Epithelial cell of esophagus (primary cell): Measurements from ENCODE around the gene TPM1.
A peak's percentile ranks its signal among the peaks of the same experiment; 100 is the strongest.

ENCODE experiments used
- DNase-seq: peaks from one replicate; pipeline ENCODE4 v3.0.0; 2010; ENCODE audit warnings: low read depth
- H3K4me3 ChIP-seq: 2 replicates; pipeline ENCODE4 v1.5.1; 2011; ENCODE audit warnings: mild to moderate bottlenecking, low read length, control low read depth
- TF ChIP-seq, protein P1 (sequence below): IDR thresholded peaks from 2 replicates; pipeline ENCODE4 v1.5.1; 2011; ENCODE audit warnings: low read depth, mild to moderate bottlenecking, low read length, control low read depth, inconsistent platforms; ENCODE audit not compliant: insufficient read depth; ENCODE audit errors: missing control alignments

TPM1 gene

DNA sequence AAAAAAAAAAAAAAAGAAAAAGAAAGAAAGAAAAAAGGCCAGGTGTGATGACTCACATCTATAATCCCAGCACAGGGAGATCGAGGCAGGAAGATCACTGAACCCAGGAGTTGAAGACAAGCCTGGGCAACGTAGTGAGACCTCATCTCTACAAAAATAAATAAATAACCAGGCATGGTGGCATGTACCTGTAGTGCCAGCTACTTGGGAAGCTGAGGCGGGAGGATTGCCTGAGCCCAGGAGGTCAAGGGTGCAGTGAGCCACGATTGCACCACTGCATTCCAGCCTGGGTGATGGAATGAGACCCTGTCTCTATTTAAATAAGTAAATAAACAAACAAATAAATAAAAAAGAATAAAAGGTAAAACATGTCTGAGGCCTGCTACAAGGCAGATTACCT lies 39.8 kb downstream of the TPM1 start:
- TF ChIP-seq, protein P1, sequence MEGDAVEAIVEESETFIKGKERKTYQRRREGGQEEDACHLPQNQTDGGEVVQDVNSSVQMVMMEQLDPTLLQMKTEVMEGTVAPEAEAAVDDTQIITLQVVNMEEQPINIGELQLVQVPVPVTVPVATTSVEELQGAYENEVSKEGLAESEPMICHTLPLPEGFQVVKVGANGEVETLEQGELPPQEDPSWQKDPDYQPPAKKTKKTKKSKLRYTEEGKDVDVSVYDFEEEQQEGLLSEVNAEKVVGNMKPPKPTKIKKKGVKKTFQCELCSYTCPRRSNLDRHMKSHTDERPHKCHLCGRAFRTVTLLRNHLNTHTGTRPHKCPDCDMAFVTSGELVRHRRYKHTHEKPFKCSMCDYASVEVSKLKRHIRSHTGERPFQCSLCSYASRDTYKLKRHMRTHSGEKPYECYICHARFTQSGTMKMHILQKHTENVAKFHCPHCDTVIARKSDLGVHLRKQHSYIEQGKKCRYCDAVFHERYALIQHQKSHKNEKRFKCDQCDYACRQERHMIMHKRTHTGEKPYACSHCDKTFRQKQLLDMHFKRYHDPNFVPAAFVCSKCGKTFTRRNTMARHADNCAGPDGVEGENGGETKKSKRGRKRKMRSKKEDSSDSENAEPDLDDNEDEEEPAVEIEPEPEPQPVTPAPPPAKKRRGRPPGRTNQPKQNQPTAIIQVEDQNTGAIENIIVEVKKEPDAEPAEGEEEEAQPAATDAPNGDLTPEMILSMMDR: no peak
- peak; percentile 53 for DNase-seq
- H3K4me3 ChIP-seq: no peak overlapping the region

DNA sequence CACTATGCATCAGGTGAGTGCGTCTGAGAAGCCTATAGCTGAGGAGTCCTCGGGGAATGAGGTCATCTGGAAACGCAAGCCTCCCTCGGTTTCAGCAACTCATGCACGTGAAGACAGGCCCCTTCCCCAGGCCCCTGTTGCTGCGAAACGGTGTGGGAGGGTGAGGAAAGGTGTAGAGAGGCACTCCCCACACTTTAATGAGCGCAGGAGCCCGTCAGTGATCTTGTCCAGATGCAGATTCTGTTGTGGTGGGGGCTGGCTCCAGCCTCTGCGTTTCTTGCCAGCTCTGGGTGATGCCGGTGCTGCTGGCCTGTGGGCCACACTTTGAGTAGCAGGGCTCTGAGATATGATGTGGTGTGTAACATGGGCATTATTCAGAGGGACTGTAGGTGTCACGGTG lies 40.5 kb downstream of the TPM1 start:
- DNase-seq: no peak
- TF ChIP-seq, protein P1: no peak
- no peak overlapping the region for H3K4me3 ChIP-seq

DNA sequence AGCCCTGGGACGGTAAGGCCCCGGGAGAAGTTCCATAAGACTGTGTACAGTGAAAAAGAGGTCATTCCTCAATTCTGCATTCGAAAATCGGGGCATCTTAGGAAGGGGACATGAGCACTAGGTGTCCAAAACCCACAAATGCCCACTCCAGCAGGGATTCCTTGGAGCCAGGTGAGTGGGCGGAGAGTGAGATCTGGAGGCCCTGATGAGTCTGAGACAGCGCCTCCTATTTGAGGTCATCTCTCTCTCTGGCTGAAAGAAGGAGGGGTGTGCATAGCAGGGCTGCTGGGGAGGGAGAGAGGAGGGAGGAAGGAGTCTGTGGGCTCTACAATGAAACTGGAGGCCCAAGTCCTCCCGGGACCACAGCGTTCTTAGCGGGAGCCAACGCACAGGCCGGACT lies 41.0 kb downstream of the TPM1 start:
- no peak for DNase-seq
- TF ChIP-seq, protein P1: no peak
- H3K4me3 ChIP-seq: no peak overlapping the region

DNA sequence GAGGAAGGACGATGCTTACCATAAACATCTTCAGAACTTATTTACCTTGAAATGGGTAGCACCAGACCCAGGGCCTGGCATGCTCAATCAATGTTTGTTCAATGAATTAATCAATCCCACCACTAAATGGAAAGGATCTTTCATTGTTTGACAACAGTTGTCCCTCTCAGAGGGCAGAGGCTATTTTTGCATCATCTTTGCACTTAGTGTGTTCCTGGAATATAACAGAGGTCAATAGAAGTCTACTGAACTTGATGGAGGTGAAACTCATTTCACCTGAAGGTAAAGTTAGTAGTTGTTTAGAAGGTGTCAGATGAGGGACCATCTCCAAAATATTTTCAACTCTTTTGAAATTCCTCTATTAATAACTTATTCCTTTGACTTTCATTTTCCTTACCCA lies 42.3 kb downstream of the TPM1 start:
- TF ChIP-seq, protein P1: no peak
- no peak overlapping the region for H3K4me3 ChIP-seq
- DNase-seq: no peak

DNA sequence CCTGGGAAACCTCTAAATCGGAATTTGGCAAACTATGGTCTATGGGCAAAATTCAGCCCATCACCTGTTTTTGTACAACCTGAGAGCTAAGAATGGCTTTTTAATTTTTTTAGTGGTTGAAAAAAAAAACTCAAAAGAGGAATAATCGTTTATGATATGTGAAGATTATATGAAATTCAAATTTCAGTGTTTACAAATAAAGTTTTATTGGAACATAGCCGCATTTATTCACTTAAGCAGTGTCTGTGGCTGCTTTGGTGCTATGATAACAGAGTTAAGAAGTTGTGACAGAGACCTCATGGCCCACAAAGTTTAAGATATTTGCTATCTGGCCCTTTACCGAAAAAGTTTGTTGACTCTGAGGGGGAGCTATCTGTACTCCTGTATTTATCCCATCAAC lies 42.7 kb downstream of the TPM1 start:
- DNase-seq: no peak
- no peak overlapping the region for H3K4me3 ChIP-seq
- TF ChIP-seq, protein P1: no peak

DNA sequence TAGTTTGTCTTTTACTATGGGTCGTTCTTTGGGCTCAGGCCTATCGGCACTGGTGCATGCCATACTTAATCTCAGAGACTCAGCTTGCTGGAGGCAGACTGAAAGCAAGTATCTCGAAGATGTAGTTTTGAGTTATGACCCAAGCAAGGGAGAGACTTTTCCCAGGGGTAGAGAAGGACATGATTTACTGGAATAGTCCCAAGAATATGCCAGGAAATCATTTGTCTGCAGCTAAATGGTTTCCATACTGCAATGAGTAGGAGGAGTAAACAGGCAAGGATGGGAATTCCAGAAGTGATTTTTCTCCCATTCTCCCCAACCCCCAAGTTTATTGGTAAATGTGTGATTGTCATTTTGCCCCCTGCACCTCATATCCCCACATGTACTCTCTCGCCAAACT lies 43.7 kb downstream of the TPM1 start:
- no peak overlapping the region for H3K4me3 ChIP-seq
- TF ChIP-seq, protein P1: no peak
- DNase-seq: no peak

DNA sequence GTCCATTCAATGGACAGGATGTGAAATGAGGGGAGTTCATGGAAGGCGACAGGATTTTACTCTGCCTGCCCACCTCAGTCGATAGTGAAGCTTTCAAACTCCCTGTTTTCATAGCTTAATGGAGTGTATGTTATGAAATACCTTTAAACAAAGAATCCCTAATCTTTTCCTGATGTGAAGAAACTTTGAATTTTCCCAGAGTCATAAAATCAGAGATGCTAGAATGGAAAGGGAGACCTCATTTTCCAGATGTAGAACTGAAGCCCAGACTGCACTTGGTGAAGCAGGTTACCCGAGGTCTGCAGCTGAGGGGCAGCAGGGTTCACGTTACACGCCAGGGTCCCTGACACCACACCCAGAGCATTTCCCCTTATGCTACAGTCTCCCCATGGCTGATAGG lies 44.4 kb downstream of the TPM1 start:
- TF ChIP-seq, protein P1: no peak
- no peak overlapping the region for H3K4me3 ChIP-seq
- no peak for DNase-seq
